Activated CD4-positive, alpha-beta T cell treated with anti-CD3 and anti-CD28 coated beads, Interleukin-2, amount 10 ng/mL, durations not matched to agents 7 days and 5 days (primary cell): ENCODE results near the gene RABGGTA. TPM values are rescaled to one million over a fixed set of nuclear protein-coding genes. Genes with fewer than 3 reads are reported as not detected.

ENCODE experiments used
- CTCF ChIA-PET: fragments of 350-600 bp; sonication (Branson Sonifier 250); formaldehyde crosslinking; loops from one replicate; lab custom pipeline; 2021; ENCODE audit warnings: antibody characterized with exemption; lab: Charles Lee
- POLR2A ChIA-PET: fragments of 350-600 bp; sonication (Branson Sonifier 250); formaldehyde crosslinking; loops from one replicate; lab custom pipeline; 2021; ENCODE audit warnings: antibody characterized with exemption; lab: Charles Lee
- DNase-seq: peaks from one replicate; pipeline ENCODE4 v3.0.0-alpha.2; 2020
- H3K27ac Mint-ChIP-seq: one replicate; pipeline ENCODE4 v1.8.0; 2021; ENCODE audit warnings: mild to moderate bottlenecking, moderate library complexity, mixed read lengths
- H3K27me3 Mint-ChIP-seq: one replicate; pipeline ENCODE4 v1.8.0; 2021; ENCODE audit warnings: mixed read lengths
- H3K36me3 Mint-ChIP-seq: one replicate; pipeline ENCODE4 v1.8.0; 2021; ENCODE audit warnings: low read depth, mixed read lengths
- H3K4me1 Mint-ChIP-seq: one replicate; pipeline ENCODE4 v1.8.0; 2021; ENCODE audit warnings: mixed read lengths
- H3K4me3 Mint-ChIP-seq: one replicate; pipeline ENCODE4 v1.8.0; 2021; ENCODE audit warnings: mild to moderate bottlenecking, moderate library complexity, mixed read lengths
- H3K9me3 Mint-ChIP-seq: one replicate; pipeline ENCODE4 v1.8.0; 2021; ENCODE audit warnings: mixed read lengths
- total RNA-seq, 2 experiments: library from RNA; stranded (reverse); gene quantifications; one replicate each; pipeline ENCODE4 v1.2.3, GENCODE V29; 2021

Gene RABGGTA
- total RNA-seq, 2 experiments from 2014 or later = 54.8 to 55.0 TPM

GRCh38 chr14:24241829-24242443 lies 29.5 kb downstream of the RABGGTA start:
- H3K4me1 Mint-ChIP-seq = peaks cover 58% of the 10 kb centered on the region
- POLR2A ChIA-PET = interaction anchor here (0.6 to 2.0 kb wide), 13 partner anchors 10 to 188 kb away, joined by 3 to 10 read pairs (median 4); partner anchors contain the start of genes CBLN3, CHMP4A, DCAF11 and DHRS1
- peaks cover 48% of the 10 kb centered on the region for H3K36me3 Mint-ChIP-seq
- CTCF ChIA-PET = interaction anchor here (0.7 to 4.2 kb wide), 41 partner anchors 9 to 202 kb away, joined by 3 to 93 read pairs (median 5); partner anchors contain the start of genes CHMP4A, CIDEB, DCAF11 and DHRS1
- H3K27ac Mint-ChIP-seq = peak overlapping the region; percentile 100
- peak overlapping the region; percentile 95 for H3K4me3 Mint-ChIP-seq
- H3K9me3 Mint-ChIP-seq = no peaks in the 10 kb centered on the region
- peak; percentile 96 for DNase-seq
- H3K27me3 Mint-ChIP-seq = no peaks in the 10 kb centered on the region

- ChIA-PET CTCF (interaction anchor here (3.0 to 4.2 kb wide), 4 partner anchors 24 to 69 kb away, joined by 20 to 93 read pairs (median 60); partner anchors contain the start of genes CIDEB, DHRS1, LTB4R and LTB4R2), POLR2A (no interaction called here)
- DNase-seq = no peak
- H3K27ac Mint-ChIP-seq = peak overlapping the region; percentile 84
- no peaks in the 10 kb centered on the region for H3K27me3 Mint-ChIP-seq
- H3K4me1 Mint-ChIP-seq = peaks cover 69% of the 10 kb centered on the region
- H3K4me3 Mint-ChIP-seq = peak overlapping the region; percentile 95
- peaks cover 64% of the 10 kb centered on the region for H3K36me3 Mint-ChIP-seq
- no peaks in the 10 kb centered on the region for H3K9me3 Mint-ChIP-seq
Measured at GRCh38 chr14:24240110-24240918, 31.1 kb downstream of the RABGGTA start.

GRCh38 chr14:24238527-24239037 lies 32.8 kb downstream of the RABGGTA start:
- no peak for DNase-seq
- ChIA-PET POLR2A (interaction anchor here (0.6 kb wide), 1 partner anchor 76 kb away, joined by 7 read pairs; no protein-coding TSS in a partner anchor), CTCF (interaction anchor here (0.7 to 2.2 kb wide), 10 partner anchors 8 to 77 kb away, joined by 3 to 8 read pairs (median 4); partner anchors contain the start of genes CHMP4A, IRF9 and MDP1)
- Mint-ChIP-seq H3K4me1 (peaks cover 77% of the 10 kb centered on the region), H3K4me3 (no peak overlapping the region), H3K27me3 (no peaks in the 10 kb centered on the region), H3K9me3 (no peaks in the 10 kb centered on the region), H3K36me3 (peaks cover 73% of the 10 kb centered on the region), H3K27ac (peak overlapping the region; percentile 70)

- ChIA-PET CTCF (interaction anchor here (0.7 to 2.2 kb wide), 11 partner anchors 9 to 81 kb away, joined by 3 to 8 read pairs (median 3); partner anchors contain the start of genes CHMP4A, IRF9 and MDP1), POLR2A (no interaction called here)
- H3K36me3 Mint-ChIP-seq = peaks cover 73% of the 10 kb centered on the region
- DNase-seq = no peak
- H3K27me3 Mint-ChIP-seq = no peaks in the 10 kb centered on the region
- no peaks in the 10 kb centered on the region for H3K9me3 Mint-ChIP-seq
- no peak overlapping the region for H3K27ac Mint-ChIP-seq
- no peak overlapping the region for H3K4me3 Mint-ChIP-seq
- peaks cover 77% of the 10 kb centered on the region for H3K4me1 Mint-ChIP-seq
Measured at GRCh38 chr14:24238123-24238522, 33.3 kb downstream of the RABGGTA start.

GRCh38 chr14:24237463-24237955 lies 33.9 kb downstream of the RABGGTA start:
- H3K4me1 Mint-ChIP-seq = peaks cover 77% of the 10 kb centered on the region
- no peaks in the 10 kb centered on the region for H3K27me3 Mint-ChIP-seq
- H3K9me3 Mint-ChIP-seq = no peaks in the 10 kb centered on the region
- ChIA-PET POLR2A (no interaction called here), CTCF (interaction anchor here (0.8 to 2.2 kb wide), 8 partner anchors 9 to 80 kb away, joined by 3 to 8 read pairs (median 4); partner anchors contain the start of gene MDP1)
- DNase-seq = no peak
- H3K27ac Mint-ChIP-seq = no peak overlapping the region
- peaks cover 73% of the 10 kb centered on the region for H3K36me3 Mint-ChIP-seq
- H3K4me3 Mint-ChIP-seq = no peak overlapping the region

- peaks cover 77% of the 10 kb centered on the region for H3K4me1 Mint-ChIP-seq
- no peak overlapping the region for H3K4me3 Mint-ChIP-seq
- peak overlapping the region; percentile 39 for H3K27ac Mint-ChIP-seq
- ChIA-PET POLR2A (no interaction called here), CTCF (interaction anchor here (1.1 to 1.7 kb wide), 3 partner anchors 10 to 97 kb away, joined by 3 to 8 read pairs (median 5); no protein-coding TSS in a partner anchor)
- no peaks in the 10 kb centered on the region for H3K27me3 Mint-ChIP-seq
- H3K36me3 Mint-ChIP-seq = peaks cover 71% of the 10 kb centered on the region
- no peak for DNase-seq
- no peaks in the 10 kb centered on the region for H3K9me3 Mint-ChIP-seq
Measured at GRCh38 chr14:24236689-24237462, 34.5 kb downstream of the RABGGTA start.

GRCh38 chr14:24235804-24236688 lies 35.4 kb downstream of the RABGGTA start:
- ChIA-PET POLR2A (interaction anchor here (0.6 kb wide), 1 partner anchor 13 kb away, joined by 3 read pairs; no protein-coding TSS in a partner anchor), CTCF (interaction anchor here (0.9 to 1.8 kb wide), 7 partner anchors 16 to 127 kb away, joined by 3 to 7 read pairs (median 5); partner anchors contain the start of genes IRF9, LTB4R2 and MDP1)
- peaks cover 80% of the 10 kb centered on the region for H3K4me1 Mint-ChIP-seq
- H3K4me3 Mint-ChIP-seq = no peak overlapping the region
- DNase-seq = no peak
- H3K27me3 Mint-ChIP-seq = no peaks in the 10 kb centered on the region
- H3K36me3 Mint-ChIP-seq = peaks cover 68% of the 10 kb centered on the region
- no peak overlapping the region for H3K27ac Mint-ChIP-seq
- no peaks in the 10 kb centered on the region for H3K9me3 Mint-ChIP-seq

GRCh38 chr14:24234095-24235005 lies 37.0 kb downstream of the RABGGTA start:
- no peak for DNase-seq
- Mint-ChIP-seq H3K27me3 (no peaks in the 10 kb centered on the region), H3K9me3 (no peaks in the 10 kb centered on the region), H3K36me3 (peaks cover 54% of the 10 kb centered on the region), H3K27ac (peak overlapping the region; percentile 33), H3K4me3 (peak overlapping the region; percentile 97), H3K4me1 (peaks cover 72% of the 10 kb centered on the region)
- POLR2A ChIA-PET = interaction anchor here (1.3 kb wide), 1 partner anchor 18 kb away, joined by 3 read pairs; the partner anchor contains the start of gene MDP1
- CTCF ChIA-PET = interaction anchor here (0.8 to 2.3 kb wide), 9 partner anchors 8 to 197 kb away, joined by 3 to 14 read pairs (median 5); partner anchors contain the start of genes CIDEB, IRF9, LTB4R2 and MDP1

GRCh38 chr14:24233538-24233866 lies 37.9 kb downstream of the RABGGTA start:
- H3K4me3 Mint-ChIP-seq = peak overlapping the region; percentile 97
- H3K27me3 Mint-ChIP-seq = no peaks in the 10 kb centered on the region
- peaks cover 45% of the 10 kb centered on the region for H3K36me3 Mint-ChIP-seq
- ChIA-PET CTCF (interaction anchor here (0.8 to 2.3 kb wide), 3 partner anchors 9 to 18 kb away, joined by 3 to 14 read pairs (median 4); partner anchors contain the start of genes MDP1 and TINF2), POLR2A (no interaction called here)
- H3K4me1 Mint-ChIP-seq = peaks cover 67% of the 10 kb centered on the region
- peak overlapping the region; percentile 93 for H3K27ac Mint-ChIP-seq
- H3K9me3 Mint-ChIP-seq = no peaks in the 10 kb centered on the region
- no peak for DNase-seq
